ENCODE measurements around the gene ZFP69. TPM values are rescaled to one million over a fixed set of nuclear protein-coding genes. Genes with fewer than 3 reads are reported as not detected.

ZFP69 gene
- total RNA-seq, 1 experiment from 2014 or later: not detected

DNA sequence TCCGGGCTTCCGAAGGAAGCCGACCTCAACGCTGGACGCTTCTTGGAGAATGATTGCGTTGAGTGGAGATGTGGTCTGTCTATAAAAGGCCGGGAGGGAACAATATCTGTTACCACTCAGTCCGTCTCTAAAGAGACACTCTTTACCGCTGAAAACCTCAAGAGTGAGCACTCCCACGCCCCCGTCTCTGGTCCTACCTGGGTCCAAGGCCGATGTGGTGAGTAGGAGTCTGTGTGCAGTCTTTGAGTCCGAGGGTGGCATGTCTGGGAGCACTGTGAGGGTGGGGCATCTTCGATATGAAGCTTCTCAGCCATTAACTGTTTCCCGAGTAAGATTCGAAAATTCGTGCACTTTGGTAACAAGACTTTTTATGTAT is 576 bp downstream of the ZFP69 start (continued):
- TF ChIP-seq, protein P1, sequence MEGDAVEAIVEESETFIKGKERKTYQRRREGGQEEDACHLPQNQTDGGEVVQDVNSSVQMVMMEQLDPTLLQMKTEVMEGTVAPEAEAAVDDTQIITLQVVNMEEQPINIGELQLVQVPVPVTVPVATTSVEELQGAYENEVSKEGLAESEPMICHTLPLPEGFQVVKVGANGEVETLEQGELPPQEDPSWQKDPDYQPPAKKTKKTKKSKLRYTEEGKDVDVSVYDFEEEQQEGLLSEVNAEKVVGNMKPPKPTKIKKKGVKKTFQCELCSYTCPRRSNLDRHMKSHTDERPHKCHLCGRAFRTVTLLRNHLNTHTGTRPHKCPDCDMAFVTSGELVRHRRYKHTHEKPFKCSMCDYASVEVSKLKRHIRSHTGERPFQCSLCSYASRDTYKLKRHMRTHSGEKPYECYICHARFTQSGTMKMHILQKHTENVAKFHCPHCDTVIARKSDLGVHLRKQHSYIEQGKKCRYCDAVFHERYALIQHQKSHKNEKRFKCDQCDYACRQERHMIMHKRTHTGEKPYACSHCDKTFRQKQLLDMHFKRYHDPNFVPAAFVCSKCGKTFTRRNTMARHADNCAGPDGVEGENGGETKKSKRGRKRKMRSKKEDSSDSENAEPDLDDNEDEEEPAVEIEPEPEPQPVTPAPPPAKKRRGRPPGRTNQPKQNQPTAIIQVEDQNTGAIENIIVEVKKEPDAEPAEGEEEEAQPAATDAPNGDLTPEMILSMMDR (IDR thresholded peaks at IDR 0.05 in 2 of 3, conservative IDR thresholded peaks at IDR 0.05 in 1 of 3; ENCODE audit: borderline replicate concordance in 1 of 3, insufficient read depth in 1 of 3, low read depth in 2 of 3, low read length in 2 of 3): no peak
- TF ChIP-seq, protein P2, sequence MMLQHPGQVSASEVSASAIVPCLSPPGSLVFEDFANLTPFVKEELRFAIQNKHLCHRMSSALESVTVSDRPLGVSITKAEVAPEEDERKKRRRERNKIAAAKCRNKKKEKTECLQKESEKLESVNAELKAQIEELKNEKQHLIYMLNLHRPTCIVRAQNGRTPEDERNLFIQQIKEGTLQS (IDR thresholded peaks at IDR 0.05): no peak
- TF ChIP-seq EZH2phosphoT487 (IDR thresholded peaks at IDR 0.05; ENCODE audit: borderline replicate concordance): no peak
- TF ChIP-seq JUND (IDR thresholded peaks at IDR 0.05): no peak
- no peak for TF ChIP-seq ZNF274 (IDR thresholded peaks at IDR 0.05; ENCODE audit: low read depth, low read length)

DNA sequence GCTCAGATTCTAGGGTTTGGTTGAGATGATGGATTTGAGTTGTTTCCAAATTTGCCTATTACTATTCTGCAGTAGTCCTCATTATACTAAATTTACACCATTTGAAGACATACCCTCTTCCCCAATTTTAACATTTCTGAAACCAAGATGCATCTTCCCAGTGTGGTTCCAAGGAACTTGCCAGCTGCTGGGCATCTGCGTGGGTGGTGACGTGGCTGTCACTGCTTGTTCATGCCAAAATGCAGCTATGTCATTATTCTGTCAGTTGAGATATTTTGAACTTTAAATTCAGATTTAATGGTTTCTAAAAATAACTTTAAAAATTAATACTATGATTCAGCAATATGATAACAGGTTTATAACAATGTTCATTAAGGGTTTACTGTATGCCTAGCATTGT is 1.2 kb downstream of the ZFP69 start:
- Histone ChIP-seq H3K9ac (ENCODE audit: low read length) (no peak overlapping the region), H3K9me3 (ENCODE audit: control insufficient read depth in 1 of 2, insufficient read depth in 1 of 2, low read depth in 1 of 2, low read length in 2 of 2) (peaks cover 3 to 22% of the 10 kb centered on the region in 2 experiments; a peak in 1 of 4 replicates), H3K4me2 (ENCODE audit: low read length) (no peak overlapping the region), H3K27me3 (ENCODE audit: insufficient read depth, low read length) (no peaks in the 10 kb centered on the region), H3K4me3 (replicated peaks in 1 of 2; ENCODE audit: low read depth in 1 of 2, low read length in 2 of 2) (no peak overlapping the region), H3K79me2 (ENCODE audit: insufficient read depth, low read length) (no peaks in the 10 kb centered on the region), H3K27ac (ENCODE audit: low read depth, low read length) (no peak overlapping the region), H3K9me2 (ENCODE audit: insufficient read depth) (no peaks in the 10 kb centered on the region), H3K4me1 (ENCODE audit: control insufficient read depth in 1 of 2, insufficient read depth in 2 of 2, low read length in 2 of 2) (no peaks in the 10 kb centered on the region), H2AFZ (ENCODE audit: low read depth, low read length, poor library complexity, severe bottlenecking) (no peak overlapping the region), H4K20me1 (ENCODE audit: insufficient read depth) (no peaks in the 10 kb centered on the region), H3K36me3 (ENCODE audit: control insufficient read depth in 1 of 2, insufficient read depth in 2 of 2, low read length in 2 of 2) (no peaks in the 10 kb centered on the region)
- ChIA-PET RAD21 (ENCODE audit: low non-redundant PET in 1 of 2, low total read pairs in 2 of 2, uncharacterized antibody in 2 of 2, unreplicated experiment in 2 of 2) (no interaction called here), POLR2A (no interaction called here), CTCF (no interaction called here)
- DNase-seq (ENCODE audit: low read depth, low spot score) (no peak), ATAC-seq (no peak)
- BruUV-seq (replicated peaks): no TSS peak
- intact Hi-C loops (cut with micrococcal nuclease): no loop called here
- TF ChIP-seq EZH2 (IDR thresholded peaks at IDR 0.05): no peak
- no peak for TF ChIP-seq SIN3A (IDR thresholded peaks at IDR 0.05; ENCODE audit: low read depth)
- TF ChIP-seq, protein P3, sequence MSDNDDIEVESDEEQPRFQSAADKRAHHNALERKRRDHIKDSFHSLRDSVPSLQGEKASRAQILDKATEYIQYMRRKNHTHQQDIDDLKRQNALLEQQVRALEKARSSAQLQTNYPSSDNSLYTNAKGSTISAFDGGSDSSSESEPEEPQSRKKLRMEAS (IDR thresholded peaks at IDR 0.05): no peak
- no peak for TF ChIP-seq JUND (IDR thresholded peaks at IDR 0.05)
- TF ChIP-seq, protein P4, sequence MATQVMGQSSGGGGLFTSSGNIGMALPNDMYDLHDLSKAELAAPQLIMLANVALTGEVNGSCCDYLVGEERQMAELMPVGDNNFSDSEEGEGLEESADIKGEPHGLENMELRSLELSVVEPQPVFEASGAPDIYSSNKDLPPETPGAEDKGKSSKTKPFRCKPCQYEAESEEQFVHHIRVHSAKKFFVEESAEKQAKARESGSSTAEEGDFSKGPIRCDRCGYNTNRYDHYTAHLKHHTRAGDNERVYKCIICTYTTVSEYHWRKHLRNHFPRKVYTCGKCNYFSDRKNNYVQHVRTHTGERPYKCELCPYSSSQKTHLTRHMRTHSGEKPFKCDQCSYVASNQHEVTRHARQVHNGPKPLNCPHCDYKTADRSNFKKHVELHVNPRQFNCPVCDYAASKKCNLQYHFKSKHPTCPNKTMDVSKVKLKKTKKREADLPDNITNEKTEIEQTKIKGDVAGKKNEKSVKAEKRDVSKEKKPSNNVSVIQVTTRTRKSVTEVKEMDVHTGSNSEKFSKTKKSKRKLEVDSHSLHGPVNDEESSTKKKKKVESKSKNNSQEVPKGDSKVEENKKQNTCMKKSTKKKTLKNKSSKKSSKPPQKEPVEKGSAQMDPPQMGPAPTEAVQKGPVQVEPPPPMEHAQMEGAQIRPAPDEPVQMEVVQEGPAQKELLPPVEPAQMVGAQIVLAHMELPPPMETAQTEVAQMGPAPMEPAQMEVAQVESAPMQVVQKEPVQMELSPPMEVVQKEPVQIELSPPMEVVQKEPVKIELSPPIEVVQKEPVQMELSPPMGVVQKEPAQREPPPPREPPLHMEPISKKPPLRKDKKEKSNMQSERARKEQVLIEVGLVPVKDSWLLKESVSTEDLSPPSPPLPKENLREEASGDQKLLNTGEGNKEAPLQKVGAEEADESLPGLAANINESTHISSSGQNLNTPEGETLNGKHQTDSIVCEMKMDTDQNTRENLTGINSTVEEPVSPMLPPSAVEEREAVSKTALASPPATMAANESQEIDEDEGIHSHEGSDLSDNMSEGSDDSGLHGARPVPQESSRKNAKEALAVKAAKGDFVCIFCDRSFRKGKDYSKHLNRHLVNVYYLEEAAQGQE (IDR thresholded peaks at IDR 0.05; ENCODE audit: low read depth): no peak
- no peak for TF ChIP-seq POLR2A (IDR thresholded peaks at IDR 0.05; ENCODE audit: borderline replicate concordance, extremely low read depth, insufficient read depth, insufficient read length)
- no peak for TF ChIP-seq YY1 (IDR thresholded peaks at IDR 0.05; ENCODE audit: extremely low read depth, insufficient replicate concordance, low read depth, low read length)
- no peak for TF ChIP-seq FOSL1 (IDR thresholded peaks at IDR 0.05; ENCODE audit: low read depth)
- no peak for TF ChIP-seq POLR2AphosphoS5 (IDR thresholded peaks at IDR 0.05; ENCODE audit: low read depth, low read length)
- TF ChIP-seq SRF (IDR thresholded peaks at IDR 0.05; ENCODE audit: low read depth): no peak
- TF ChIP-seq SP1 (IDR thresholded peaks at IDR 0.05; ENCODE audit: low read depth): no peak
- TF ChIP-seq TCF7L2 (IDR thresholded peaks at IDR 0.05; ENCODE audit: borderline replicate concordance, extremely low read depth, insufficient read depth, insufficient read length): no peak
- TF ChIP-seq ZNF274 (IDR thresholded peaks at IDR 0.05; ENCODE audit: low read depth, low read length): no peak
- TF ChIP-seq, protein P1 (IDR thresholded peaks at IDR 0.05 in 2 of 3, conservative IDR thresholded peaks at IDR 0.05 in 1 of 3; ENCODE audit: borderline replicate concordance in 1 of 3, insufficient read depth in 1 of 3, low read depth in 2 of 3, low read length in 2 of 3): no peak
